ENCODE results near the gene IRS1. TPM values are rescaled to one million over a fixed set of nuclear protein-coding genes. Genes with fewer than 3 reads are reported as not detected.

Gene IRS1
- polyA plus RNA-seq, 1 donor (not counting 4 experiments of a cell fraction or from before 2014, with no cell fraction given), result 11.2 TPM

GRCh38 chr2:226847511-226847910, 47.9 kb upstream of the IRS1 start:
- Histone ChIP-seq H3K4me2 (ENCODE audit: control insufficient read depth, extremely low read depth, insufficient read depth, low read depth, low read length) (no peak overlapping the region), H2AFZ (ENCODE audit: control insufficient read depth, low read length) (no peak overlapping the region), H3K9me1 (ENCODE audit: control insufficient read depth, extremely low read depth, insufficient read depth, low read length) (no peaks in the 10 kb centered on the region), H3K4me3 (ENCODE audit: control insufficient read depth in 2 of 3, extremely low read depth in 1 of 3, insufficient read depth in 2 of 3, low read depth in 1 of 3, low read length in 3 of 3) (no peak overlapping the region), H3K9me3 (ENCODE audit: control insufficient read depth, low read depth, low read length) (no peaks in the 10 kb centered on the region), H4K20me1 (ENCODE audit: control insufficient read depth, extremely low read depth, insufficient read depth, low read length) (no peaks in the 10 kb centered on the region), H3K79me2 (ENCODE audit: control insufficient read depth, insufficient read depth, low read length) (no peaks in the 10 kb centered on the region), H3K4me1 (ENCODE audit: control insufficient read depth, extremely low read depth, insufficient read depth, low read length) (no peaks in the 10 kb centered on the region), H3K36me3 (ENCODE audit: control insufficient read depth in 2 of 2, extremely low read depth in 1 of 2, insufficient read depth in 2 of 2, low read length in 2 of 2) (no peaks in the 10 kb centered on the region), H3K9ac (ENCODE audit: control insufficient read depth, extremely low read depth, insufficient read depth, low read length) (no peak overlapping the region), H3K27ac (ENCODE audit: control insufficient read depth, insufficient read depth, low read length) (no peak overlapping the region), H3K27me3 (ENCODE audit: control insufficient read depth, extremely low read depth, insufficient read depth, low read length) (no peaks in the 10 kb centered on the region)
- no peak for FAIRE-seq
- TF ChIP-seq EZH2 (IDR thresholded peaks at IDR 0.05; ENCODE audit: low read length) (no peak), CTCF (optimal IDR thresholded peaks at IDR 0.05 in 1 of 3, IDR thresholded peaks at IDR 0.05 in 1 of 3, conservative IDR thresholded peaks at IDR 0.05 in 1 of 3; ENCODE audit: extremely low read depth in 1 of 3, insufficient read depth in 2 of 3, low read length in 3 of 3) (no peak)
- dilution Hi-C loops (cut with MboI; ENCODE audit: extremely low pct_ligation_motif_present, low sequenced_read_pairs), result no loop called here
- DNase-seq (ENCODE audit: low read depth, low spot score), result no peak

GRCh38 chr2:226847090-226847489, 47.5 kb upstream of the IRS1 start:
- no peaks in the 10 kb centered on the region for H3K79me2 ChIP-seq (ENCODE audit: control insufficient read depth, insufficient read depth, low read length)
- no peak for TF ChIP-seq CTCF (optimal IDR thresholded peaks at IDR 0.05 in 1 of 3, IDR thresholded peaks at IDR 0.05 in 1 of 3, conservative IDR thresholded peaks at IDR 0.05 in 1 of 3; ENCODE audit: extremely low read depth in 1 of 3, insufficient read depth in 2 of 3, low read length in 3 of 3)
- no peak for TF ChIP-seq EZH2 (IDR thresholded peaks at IDR 0.05; ENCODE audit: low read length)

More at GRCh38 chr2:226847090-226847489, 47.5 kb upstream of the IRS1 start:
- Histone ChIP-seq H3K9ac (ENCODE audit: control insufficient read depth, extremely low read depth, insufficient read depth, low read length) (no peak overlapping the region), H3K9me3 (ENCODE audit: control insufficient read depth, low read depth, low read length) (no peaks in the 10 kb centered on the region), H4K20me1 (ENCODE audit: control insufficient read depth, extremely low read depth, insufficient read depth, low read length) (no peaks in the 10 kb centered on the region), H3K27ac (ENCODE audit: control insufficient read depth, insufficient read depth, low read length) (no peak overlapping the region), H3K4me3 (ENCODE audit: control insufficient read depth in 2 of 3, extremely low read depth in 1 of 3, insufficient read depth in 2 of 3, low read depth in 1 of 3, low read length in 3 of 3) (no peak overlapping the region), H2AFZ (ENCODE audit: control insufficient read depth, low read length) (no peak overlapping the region), H3K4me1 (ENCODE audit: control insufficient read depth, extremely low read depth, insufficient read depth, low read length) (no peaks in the 10 kb centered on the region), H3K36me3 (ENCODE audit: control insufficient read depth in 2 of 2, extremely low read depth in 1 of 2, insufficient read depth in 2 of 2, low read length in 2 of 2) (no peaks in the 10 kb centered on the region), H3K27me3 (ENCODE audit: control insufficient read depth, extremely low read depth, insufficient read depth, low read length) (no peaks in the 10 kb centered on the region), H3K9me1 (ENCODE audit: control insufficient read depth, extremely low read depth, insufficient read depth, low read length) (no peaks in the 10 kb centered on the region), H3K4me2 (ENCODE audit: control insufficient read depth, extremely low read depth, insufficient read depth, low read depth, low read length) (no peak overlapping the region)
- dilution Hi-C loops (cut with MboI; ENCODE audit: extremely low pct_ligation_motif_present, low sequenced_read_pairs), result no loop called here
- FAIRE-seq, result no peak
- DNase-seq (ENCODE audit: low read depth, low spot score), result no peak

All from keratinocyte (primary cell).